MM.1S (cell line): ENCODE measurements around the gene SCAMP4.

Experiments used
- DNase-seq: peaks from one replicate; pipeline ENCODE4 v3.0.0-alpha.2; 2015
- H2AFZ ChIP-seq: fragments of 300-600 bp; sonication (generic); 2 replicates; pipeline ENCODE4 v1.6.0; 2016; ENCODE audit warnings: antibody characterized with exemption, low read length
- H3F3A ChIP-seq: fragments of 300-600 bp; sonication (generic); 2 replicates; pipeline ENCODE4 v1.6.1; 2016; ENCODE audit warnings: mild to moderate bottlenecking, antibody characterized with exemption, low read length, moderate library complexity, mixed read lengths; ENCODE audit not compliant: insufficient read depth
- H3K27ac ChIP-seq: fragments of 300-600 bp; sonication (generic); 2 replicates; pipeline ENCODE4 v1.5.1; 2016; ENCODE audit warnings: mild to moderate bottlenecking, low read length
- H3K27me3 ChIP-seq: fragments of 300-600 bp; sonication (generic); replicated peaks from 2 replicates; pipeline ENCODE4 v1.6.0; 2016; ENCODE audit warnings: low read length; ENCODE audit not compliant: insufficient read depth
- H3K36me3 ChIP-seq: fragments of 300-600 bp; sonication (generic); replicated peaks from 2 replicates; pipeline ENCODE4 v1.6.1; 2016; ENCODE audit warnings: mild to moderate bottlenecking, low read length, mixed read lengths; ENCODE audit not compliant: insufficient read depth
- H3K4me1 ChIP-seq: fragments of 300-600 bp; sonication (generic); 2 replicates; pipeline ENCODE4 v1.6.1; 2016; ENCODE audit warnings: low read length, mixed read lengths
- H3K4me2 ChIP-seq: fragments of 300-600 bp; sonication (generic); 2 replicates; pipeline ENCODE4 v1.6.0; 2016; ENCODE audit warnings: low read depth, low read length
- H3K4me3 ChIP-seq: fragments of 300-600 bp; sonication (generic); 2 replicates; pipeline ENCODE4 v1.5.1; 2016; ENCODE audit warnings: low read length, mixed read lengths
- H3K79me2 ChIP-seq: fragments of 300-600 bp; sonication (generic); 2 replicates; pipeline ENCODE4 v1.6.1; 2016; ENCODE audit warnings: mixed run types, low read length, mixed read lengths
- H3K9ac ChIP-seq: fragments of 300-600 bp; sonication (generic); 2 replicates; pipeline ENCODE4 v1.6.1; 2016; ENCODE audit warnings: low read length, mixed read lengths
- H3K9me2 ChIP-seq: fragments of 300-600 bp; sonication (generic); replicated peaks from 2 replicates; pipeline ENCODE4 v1.6.1; 2016; ENCODE audit warnings: mild to moderate bottlenecking, low read length, mixed read lengths; ENCODE audit not compliant: insufficient read depth
- H3K9me3 ChIP-seq: fragments of 300-600 bp; sonication (generic); replicated peaks from 2 replicates; pipeline ENCODE4 v1.6.1; 2016; ENCODE audit warnings: mild to moderate bottlenecking, low read length, mixed read lengths; ENCODE audit not compliant: insufficient read depth
- H4K20me1 ChIP-seq: fragments of 300-600 bp; sonication (generic); 2 replicates; pipeline ENCODE4 v1.6.1; 2016; ENCODE audit warnings: mild to moderate bottlenecking, low read length, moderate library complexity, mixed read lengths; ENCODE audit not compliant: insufficient read depth
- CTCF ChIP-seq: fragments of 300-600 bp; sonication (generic); IDR thresholded peaks from 2 replicates; pipeline ENCODE4 v1.5.1; 2016; ENCODE audit warnings: antibody characterized with exemption, low read length, mixed read lengths
- EZH2 ChIP-seq: fragments of 300-600 bp; sonication (generic); optimal IDR thresholded peaks from 2 replicates; pipeline ENCODE3; 2017; ENCODE audit warnings: low read depth, mild to moderate bottlenecking, antibody characterized with exemption, low read length, mixed read lengths
- EZH2phosphoT487 ChIP-seq: fragments of 300-600 bp; sonication (generic); IDR thresholded peaks from 2 replicates; pipeline ENCODE4 v1.6.1; 2018; ENCODE audit warnings: antibody characterized with exemption, low read length

SCAMP4 gene

GRCh38 chr19:1954532-1954933 is 49.3 kb downstream of the SCAMP4 start:
- DNase-seq = no peak
- no peak overlapping the region for H3K4me2 ChIP-seq
- H4K20me1 ChIP-seq = peaks cover 16% of the 10 kb centered on the region

DNA sequence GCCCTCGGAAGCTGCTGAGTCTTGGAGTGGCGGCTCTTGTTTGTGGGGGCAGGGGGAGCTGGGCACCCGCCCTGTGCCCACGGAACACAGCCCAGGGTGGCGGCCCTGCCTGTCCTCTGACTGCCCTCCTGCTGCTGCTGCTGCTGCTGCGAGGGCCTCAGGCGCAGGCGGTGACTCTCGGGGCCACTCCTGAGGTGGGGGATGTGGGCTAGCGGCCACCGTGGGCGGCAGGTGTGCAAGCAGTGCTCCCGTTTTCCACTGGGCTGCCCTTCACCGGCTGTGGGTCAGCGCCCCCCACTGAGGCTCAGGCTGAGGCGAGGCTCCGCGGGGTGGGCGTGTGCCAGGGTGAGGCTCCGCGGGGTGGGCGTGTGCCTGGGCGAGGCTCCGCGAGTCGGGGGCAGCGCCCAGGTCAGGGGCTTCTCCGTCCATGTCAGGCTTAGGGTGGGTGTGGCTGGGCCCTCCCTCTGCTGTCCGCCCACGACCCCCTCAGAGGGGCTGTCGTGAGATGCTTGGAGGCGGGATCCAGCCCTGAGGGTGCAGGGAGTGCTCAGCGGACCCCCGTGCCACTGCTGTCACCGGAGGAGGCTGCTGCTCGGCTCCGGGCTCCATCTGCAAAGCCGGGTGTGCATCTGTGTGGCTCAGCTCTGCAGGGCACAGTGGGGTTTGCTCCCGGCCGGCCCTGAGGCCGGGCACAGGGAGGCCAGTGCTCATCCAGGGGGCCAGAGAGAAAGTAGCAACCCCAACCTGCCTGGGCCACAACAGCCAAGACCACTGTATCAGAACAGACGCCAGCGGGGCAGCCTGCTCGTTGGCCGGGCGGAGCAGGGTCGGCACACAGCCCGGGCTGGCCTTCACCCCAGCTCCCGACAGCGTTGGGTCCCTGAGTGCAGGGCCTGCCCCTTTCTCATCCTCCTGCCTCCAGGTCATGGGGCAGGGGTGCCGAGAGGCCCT is 50.2 kb downstream of the SCAMP4 start:
- no peak overlapping the region for H3K27ac ChIP-seq

More at GRCh38 chr19:1954532-1954933, 49.3 kb downstream of the SCAMP4 start:
- Histone ChIP-seq H3K9me2 (no peaks in the 10 kb centered on the region), H3K79me2 (peaks cover 90% of the 10 kb centered on the region), H3K27ac (no peak overlapping the region), H3K4me3 (no peak overlapping the region), H3F3A (no peaks in the 10 kb centered on the region), H3K9ac (no peak overlapping the region), H3K9me3 (no peaks in the 10 kb centered on the region), H2AFZ (no peak overlapping the region), H3K4me1 (no peaks in the 10 kb centered on the region), H3K36me3 (no peaks in the 10 kb centered on the region), H3K27me3 (no peaks in the 10 kb centered on the region)
- TF ChIP-seq CTCF = no peak
- no peak for TF ChIP-seq EZH2
- no peak for TF ChIP-seq EZH2phosphoT487

DNA sequence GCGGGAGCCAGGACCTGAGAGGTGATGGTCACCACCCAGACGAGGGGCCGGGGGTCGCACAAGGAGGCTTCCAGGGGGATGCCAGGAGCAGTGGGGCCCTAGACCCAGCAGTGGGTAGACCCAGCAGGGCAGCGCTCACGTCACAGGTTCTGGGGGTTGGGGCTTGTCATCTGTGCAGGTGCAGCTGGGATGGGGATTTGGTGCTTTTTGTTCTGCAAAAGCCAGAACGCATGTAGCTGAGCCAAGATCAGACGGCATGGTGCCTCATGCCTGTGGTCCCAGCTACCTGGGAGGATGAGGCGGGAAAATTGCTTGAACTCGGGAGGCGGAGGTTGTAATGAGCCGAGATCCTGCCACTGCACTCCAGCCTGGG is 50.9 kb downstream of the SCAMP4 start:
- DNase-seq = no peak
- Histone ChIP-seq H3K4me3 (no peak overlapping the region), H3F3A (no peaks in the 10 kb centered on the region), H2AFZ (no peak overlapping the region), H3K36me3 (no peaks in the 10 kb centered on the region), H3K9me2 (no peaks in the 10 kb centered on the region), H4K20me1 (peaks cover 13% of the 10 kb centered on the region), H3K4me1 (no peaks in the 10 kb centered on the region), H3K79me2 (peaks cover 91% of the 10 kb centered on the region), H3K27me3 (no peaks in the 10 kb centered on the region), H3K27ac (no peak overlapping the region), H3K4me2 (no peak overlapping the region), H3K9ac (no peak overlapping the region), H3K9me3 (no peaks in the 10 kb centered on the region)
- TF ChIP-seq EZH2phosphoT487 (no peak), EZH2 (no peak), CTCF (no peak)

More for the DNA sequence above, 50.2 kb downstream of the SCAMP4 start:
- Histone ChIP-seq H3K9me3 (no peaks in the 10 kb centered on the region), H2AFZ (no peak overlapping the region), H3K9ac (no peak overlapping the region), H3K9me2 (no peaks in the 10 kb centered on the region), H3K27me3 (no peaks in the 10 kb centered on the region), H3K79me2 (peaks cover 91% of the 10 kb centered on the region), H3K4me2 (no peak overlapping the region), H3K4me1 (no peaks in the 10 kb centered on the region), H4K20me1 (peaks cover 15% of the 10 kb centered on the region), H3F3A (no peaks in the 10 kb centered on the region), H3K4me3 (no peak overlapping the region), H3K36me3 (no peaks in the 10 kb centered on the region)
- DNase-seq = no peak
- TF ChIP-seq EZH2 = no peak
- TF ChIP-seq CTCF = no peak
- TF ChIP-seq EZH2phosphoT487 = no peak
